ENCODE results near the gene ALPK3.

The ALPK3 gene

GRCh38 chr15:84795186-84795585, 22.0 kb upstream of the ALPK3 start:
- POLR2A ChIA-PET: no interaction called here
- TF ChIP-seq HDGF (IDR thresholded peaks at IDR 0.05; ENCODE audit: borderline replicate concordance): no peak
- no peak for TF ChIP-seq PKNOX1 (IDR thresholded peaks at IDR 0.05)
- no peak for TF ChIP-seq L3MBTL2 (conservative IDR thresholded peaks at IDR 0.05)
- no peak for TF ChIP-seq CTBP1 (IDR thresholded peaks at IDR 0.05; ENCODE audit: borderline replicate concordance)
- TF ChIP-seq TARDBP (IDR thresholded peaks at IDR 0.05): no peak
- TF ChIP-seq ELF4 (IDR thresholded peaks at IDR 0.05): no peak
- no peak for TF ChIP-seq NFRKB (IDR thresholded peaks at IDR 0.05)
- TF ChIP-seq BHLHE40 (IDR thresholded peaks at IDR 0.05; ENCODE audit: borderline replicate concordance): no peak
- TF ChIP-seq ARNT (IDR thresholded peaks at IDR 0.05): no peak
- TF ChIP-seq FOXA1 (IDR thresholded peaks at IDR 0.05): no peak

GRCh38 chr15:84797212-84797611, 19.9 kb upstream of the ALPK3 start:
- ChIA-PET POLR2A (no interaction called here), CTCF (interaction anchor here (0.7 kb wide), 2 partner anchors 33 to 93 kb away, joined by 5 to 9 read pairs; no protein-coding TSS in a partner anchor)
- DNase-seq (ENCODE audit: extremely low spot score): no peak
- no peak for TF ChIP-seq LEF1 (IDR thresholded peaks at IDR 0.05; ENCODE audit: borderline replicate concordance)
- TF ChIP-seq ELF4 (IDR thresholded peaks at IDR 0.05): no peak
- TF ChIP-seq FOXM1 (IDR thresholded peaks at IDR 0.05; ENCODE audit: borderline replicate concordance): no peak

More at GRCh38 chr15:84795186-84795585, 22.0 kb upstream of the ALPK3 start:
- CTCF ChIA-PET: no interaction called here
- DNase-seq (ENCODE audit: extremely low spot score): no peak

GRCh38 chr15:84797801-84798200, 19.4 kb upstream of the ALPK3 start:
- DNase-seq (ENCODE audit: extremely low spot score): no peak
- CTCF ChIA-PET: no interaction called here
- POLR2A ChIA-PET: no interaction called here
- no peak for TF ChIP-seq ZNF384 (IDR thresholded peaks at IDR 0.05)
- no peak for TF ChIP-seq L3MBTL2 (conservative IDR thresholded peaks at IDR 0.05)
- TF ChIP-seq ELF4 (IDR thresholded peaks at IDR 0.05): no peak
- no peak for TF ChIP-seq FOXM1 (IDR thresholded peaks at IDR 0.05; ENCODE audit: borderline replicate concordance)
- TF ChIP-seq PKNOX1 (IDR thresholded peaks at IDR 0.05): no peak
- no peak for TF ChIP-seq TARDBP (IDR thresholded peaks at IDR 0.05)
- TF ChIP-seq ARNT (IDR thresholded peaks at IDR 0.05): no peak

- no peak for DNase-seq (ENCODE audit: extremely low spot score)
- POLR2A ChIA-PET: no interaction called here
- no peak for TF ChIP-seq LEF1 (IDR thresholded peaks at IDR 0.05; ENCODE audit: borderline replicate concordance)
- TF ChIP-seq SP1 (IDR thresholded peaks at IDR 0.05): no peak
- no peak for TF ChIP-seq FOXM1 (IDR thresholded peaks at IDR 0.05; ENCODE audit: borderline replicate concordance)
- no peak for TF ChIP-seq ZNF384 (IDR thresholded peaks at IDR 0.05)
- no peak for TF ChIP-seq L3MBTL2 (conservative IDR thresholded peaks at IDR 0.05)
- no peak for TF ChIP-seq PKNOX1 (IDR thresholded peaks at IDR 0.05)
- TF ChIP-seq TARDBP (IDR thresholded peaks at IDR 0.05): no peak
- no peak for TF ChIP-seq CTBP1 (IDR thresholded peaks at IDR 0.05; ENCODE audit: borderline replicate concordance)
- TF ChIP-seq BHLHE40 (IDR thresholded peaks at IDR 0.05; ENCODE audit: borderline replicate concordance): no peak
- no peak for TF ChIP-seq SUZ12 (IDR thresholded peaks at IDR 0.05)
- no peak for TF ChIP-seq FOXK2 (IDR thresholded peaks at IDR 0.05)
- no peak for TF ChIP-seq ARNT (IDR thresholded peaks at IDR 0.05)
- TF ChIP-seq NFRKB (IDR thresholded peaks at IDR 0.05): no peak
- TF ChIP-seq FOXA1 (IDR thresholded peaks at IDR 0.05): no peak
- no peak for TF ChIP-seq HDGF (IDR thresholded peaks at IDR 0.05; ENCODE audit: borderline replicate concordance)
- CTCF ChIA-PET: no interaction called here
Observed at GRCh38 chr15:84798436-84798946, 18.7 kb upstream of the ALPK3 start.

GRCh38 chr15:84799511-84800187, 17.5 kb upstream of the ALPK3 start:
- DNase-seq (ENCODE audit: extremely low spot score): no peak
- TF ChIP-seq SP1 (IDR thresholded peaks at IDR 0.05): no peak
- no peak for TF ChIP-seq FOXA1 (IDR thresholded peaks at IDR 0.05)
- no peak for TF ChIP-seq TARDBP (IDR thresholded peaks at IDR 0.05)
- TF ChIP-seq L3MBTL2 (conservative IDR thresholded peaks at IDR 0.05): no peak
- TF ChIP-seq FOXM1 (IDR thresholded peaks at IDR 0.05; ENCODE audit: borderline replicate concordance): no peak
- TF ChIP-seq HDGF (IDR thresholded peaks at IDR 0.05; ENCODE audit: borderline replicate concordance): no peak
- TF ChIP-seq LEF1 (IDR thresholded peaks at IDR 0.05; ENCODE audit: borderline replicate concordance): no peak
- TF ChIP-seq ZNF384 (IDR thresholded peaks at IDR 0.05): no peak
- no peak for TF ChIP-seq NFRKB (IDR thresholded peaks at IDR 0.05)
- no peak for TF ChIP-seq SUZ12 (IDR thresholded peaks at IDR 0.05)
- no peak for TF ChIP-seq PKNOX1 (IDR thresholded peaks at IDR 0.05)
- TF ChIP-seq CTBP1 (IDR thresholded peaks at IDR 0.05; ENCODE audit: borderline replicate concordance): no peak
- no peak for TF ChIP-seq BHLHE40 (IDR thresholded peaks at IDR 0.05; ENCODE audit: borderline replicate concordance)
- no peak for TF ChIP-seq ARNT (IDR thresholded peaks at IDR 0.05)
- no peak for TF ChIP-seq ELF4 (IDR thresholded peaks at IDR 0.05)
- TF ChIP-seq FOXK2 (IDR thresholded peaks at IDR 0.05): no peak
- CTCF ChIA-PET: no interaction called here
- POLR2A ChIA-PET: no interaction called here

GRCh38 chr15:84800365-84800806, 16.8 kb upstream of the ALPK3 start:
- no peak for DNase-seq (ENCODE audit: extremely low spot score)
- CTCF ChIA-PET: no interaction called here
- POLR2A ChIA-PET: no interaction called here
- TF ChIP-seq BHLHE40 (IDR thresholded peaks at IDR 0.05; ENCODE audit: borderline replicate concordance) (no peak), ARNT (IDR thresholded peaks at IDR 0.05) (no peak), ELF4 (IDR thresholded peaks at IDR 0.05) (no peak), FOXK2 (IDR thresholded peaks at IDR 0.05) (no peak), CTBP1 (IDR thresholded peaks at IDR 0.05; ENCODE audit: borderline replicate concordance) (no peak)
